Astrocyte of the cerebellum (primary cell): Measurements from ENCODE around the gene VANGL2.
A peak's percentile ranks its signal among the peaks of the same experiment; 100 is the strongest.
"Not testable (repeated sequence)": the region's sequence is repeated elsewhere in the genome, so short reads cannot be mapped to it uniquely, and the experiment has no call there.

Source experiments
- DNase-seq: peaks from one replicate; pipeline ENCODE4 v3.0.0-alpha.2; 2011; ENCODE audit warnings: low read depth
- H3K4me3 ChIP-seq: 2 replicates; pipeline ENCODE4 v1.5.1; 2011; ENCODE audit warnings: mild to moderate bottlenecking, low read depth, low read length, moderate library complexity
- in situ Hi-C: cut with HindIII; loops from 2 replicates; pipeline ENCODE4 v1.10.0; 2017; ENCODE audit warnings: low sequenced_read_pairs
- TF ChIP-seq, protein P1 (sequence below): IDR thresholded peaks from 2 replicates; pipeline ENCODE4 v1.5.1; 2012; ENCODE audit warnings: low read length, low read depth, moderate library complexity, mild to moderate bottlenecking; ENCODE audit errors: missing control alignments

Gene VANGL2

GRCh38 chr1:160375788-160376524, 24.4 kb upstream of the VANGL2 start:
- no peak for DNase-seq
- H3K4me3 ChIP-seq: no peak overlapping the region
- TF ChIP-seq, protein P1, sequence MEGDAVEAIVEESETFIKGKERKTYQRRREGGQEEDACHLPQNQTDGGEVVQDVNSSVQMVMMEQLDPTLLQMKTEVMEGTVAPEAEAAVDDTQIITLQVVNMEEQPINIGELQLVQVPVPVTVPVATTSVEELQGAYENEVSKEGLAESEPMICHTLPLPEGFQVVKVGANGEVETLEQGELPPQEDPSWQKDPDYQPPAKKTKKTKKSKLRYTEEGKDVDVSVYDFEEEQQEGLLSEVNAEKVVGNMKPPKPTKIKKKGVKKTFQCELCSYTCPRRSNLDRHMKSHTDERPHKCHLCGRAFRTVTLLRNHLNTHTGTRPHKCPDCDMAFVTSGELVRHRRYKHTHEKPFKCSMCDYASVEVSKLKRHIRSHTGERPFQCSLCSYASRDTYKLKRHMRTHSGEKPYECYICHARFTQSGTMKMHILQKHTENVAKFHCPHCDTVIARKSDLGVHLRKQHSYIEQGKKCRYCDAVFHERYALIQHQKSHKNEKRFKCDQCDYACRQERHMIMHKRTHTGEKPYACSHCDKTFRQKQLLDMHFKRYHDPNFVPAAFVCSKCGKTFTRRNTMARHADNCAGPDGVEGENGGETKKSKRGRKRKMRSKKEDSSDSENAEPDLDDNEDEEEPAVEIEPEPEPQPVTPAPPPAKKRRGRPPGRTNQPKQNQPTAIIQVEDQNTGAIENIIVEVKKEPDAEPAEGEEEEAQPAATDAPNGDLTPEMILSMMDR: no peak
- in situ Hi-C loops: no loop called here

DNA sequence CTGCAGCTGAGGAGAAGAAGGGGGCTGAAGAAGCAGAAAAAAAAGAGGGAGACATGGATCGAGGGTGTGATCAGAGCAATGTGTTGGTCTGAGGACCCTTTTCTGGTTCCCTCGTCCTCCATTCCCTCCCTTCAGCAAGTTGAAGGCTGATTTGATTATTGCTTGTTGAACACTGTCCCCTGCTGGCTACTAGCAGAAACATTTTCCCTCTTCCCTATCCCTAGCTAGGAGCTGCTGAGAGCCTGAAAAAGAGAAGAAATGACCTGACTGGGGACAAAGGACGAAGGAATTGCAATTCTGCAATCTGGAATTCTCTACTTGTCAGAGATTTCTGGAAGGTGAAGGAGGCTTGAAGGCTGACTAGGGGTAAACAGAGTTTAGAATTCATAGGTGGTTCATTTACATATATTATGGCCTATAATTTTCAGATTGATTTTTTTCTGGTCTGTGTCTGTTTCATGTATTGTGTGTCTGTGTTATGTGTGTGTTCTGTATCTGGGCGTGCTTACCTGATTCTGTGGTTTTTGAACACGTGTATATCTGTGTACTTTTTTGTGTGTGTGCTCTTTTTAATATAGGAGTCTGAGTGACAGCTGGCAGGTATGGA, 23.7 kb upstream of the VANGL2 start:
- peak; percentile 45 for DNase-seq
- no peak overlapping the region for H3K4me3 ChIP-seq
- TF ChIP-seq, protein P1: peak; percentile 98
- in situ Hi-C loops: no loop called here

DNA sequence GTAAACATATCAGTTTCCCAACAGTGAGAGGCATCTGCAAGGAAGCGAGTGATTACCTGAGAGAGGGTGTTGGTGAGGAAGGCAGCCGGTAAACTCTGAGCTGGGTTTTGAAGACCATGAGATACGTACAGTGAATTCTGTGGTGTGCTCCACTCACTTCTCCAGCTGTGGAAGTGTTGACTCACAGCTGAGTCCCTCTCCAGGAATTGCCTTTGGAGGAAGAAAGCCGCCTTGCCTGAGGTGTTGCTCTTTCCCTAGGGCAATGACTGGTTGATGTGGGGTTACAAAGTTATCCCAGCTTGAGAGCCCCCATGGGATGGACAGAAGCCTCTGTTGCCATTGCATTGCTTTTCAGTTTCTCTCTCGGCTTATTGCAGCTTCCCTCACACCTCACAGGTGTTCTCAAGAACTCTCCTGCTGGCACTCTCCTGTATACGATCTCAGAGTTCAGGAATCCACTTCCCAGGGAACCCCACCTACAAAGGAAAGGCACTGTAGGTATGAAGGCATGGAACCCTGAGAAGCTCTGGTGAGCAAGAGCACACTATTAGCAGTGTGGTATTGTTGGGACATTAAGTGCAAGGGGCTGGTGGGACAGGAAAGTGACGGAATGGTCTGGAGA, 22.7 kb upstream of the VANGL2 start:
- no peak for DNase-seq
- in situ Hi-C loops: no loop called here
- TF ChIP-seq, protein P1: no peak
- no peak overlapping the region for H3K4me3 ChIP-seq

DNA sequence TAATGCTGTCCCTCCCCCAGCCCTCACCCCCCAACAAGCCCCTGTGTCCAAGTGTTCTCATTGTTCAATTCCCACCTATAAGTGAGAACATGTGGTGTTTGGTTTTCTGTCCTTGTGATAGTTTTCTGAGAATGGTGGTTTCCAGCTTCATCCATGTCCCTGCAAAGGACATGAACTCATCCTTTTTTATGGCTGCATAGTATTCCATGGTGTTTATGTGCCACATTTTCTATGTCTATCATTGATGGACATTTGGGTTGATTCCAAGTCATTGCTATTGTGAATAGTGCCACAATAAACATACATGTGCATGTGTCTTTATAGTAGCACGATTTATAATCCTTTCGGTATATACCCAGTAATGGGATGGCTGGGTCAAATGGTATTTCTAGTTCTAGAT, 15.6 kb upstream of the VANGL2 start:
- in situ Hi-C loops, DNase-seq, H3K4me3 ChIP-seq: not testable (repeated sequence)

DNA sequence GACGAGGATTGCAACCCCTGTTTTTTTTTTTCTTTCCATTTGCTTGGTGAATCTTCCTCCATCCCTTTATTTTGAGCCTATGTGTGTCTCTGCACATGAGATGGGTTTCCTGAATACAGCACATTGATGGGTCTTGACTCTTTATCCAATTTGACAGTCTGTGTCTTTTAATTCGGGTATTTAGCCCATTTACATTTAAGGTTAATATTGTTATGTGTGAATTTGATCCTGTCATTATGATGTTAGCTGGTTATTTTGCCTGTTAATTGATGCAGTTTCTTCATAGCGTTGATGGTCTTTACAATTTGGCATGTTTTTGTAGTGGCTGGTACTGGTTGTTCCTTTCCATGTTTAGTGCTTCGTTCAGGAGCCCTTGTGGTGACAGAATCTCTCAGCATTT, 12.0 kb upstream of the VANGL2 start:
- H3K4me3 ChIP-seq, in situ Hi-C loops, DNase-seq: not testable (repeated sequence)

DNA sequence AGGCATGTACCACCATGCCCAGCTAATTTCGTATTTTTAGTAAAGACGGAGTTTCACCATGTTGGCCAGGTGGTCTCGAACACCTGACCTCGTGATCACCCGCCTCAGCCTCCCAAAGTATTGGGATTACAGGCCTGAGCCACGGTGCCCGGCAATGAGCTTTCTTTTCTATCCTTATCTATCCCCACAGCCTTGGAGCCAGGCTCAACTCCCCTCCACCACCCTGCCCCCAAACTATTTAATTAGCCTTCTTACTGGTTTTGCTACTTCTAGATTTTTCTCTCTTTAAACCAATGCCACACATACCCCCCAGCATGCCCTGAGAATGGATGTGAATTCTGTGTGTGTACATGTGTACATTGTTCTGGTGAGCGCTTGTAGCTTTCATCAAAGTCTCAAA, 5.7 kb upstream of the VANGL2 start:
- no peak for DNase-seq
- in situ Hi-C loops: no loop called here
- no peak overlapping the region for H3K4me3 ChIP-seq
- TF ChIP-seq, protein P1: no peak

- no peak for DNase-seq
- in situ Hi-C loops: no loop called here
Observed at GRCh38 chr1:160397651-160398050, 2.7 kb upstream of the VANGL2 start.

More at GRCh38 chr1:160397651-160398050, 2.7 kb upstream of the VANGL2 start:
- TF ChIP-seq, protein P1: no peak
- no peak overlapping the region for H3K4me3 ChIP-seq
